Sciatic nerve (tissue), 2 donors: ENCODE measurements around the gene SYAP1. TPM values are rescaled to one million over a fixed set of nuclear protein-coding genes. Genes with fewer than 3 reads are reported as not detected.
"Not testable (repeated sequence)": the region's sequence is repeated elsewhere in the genome, so short reads cannot be mapped to it uniquely, and the experiment has no call there.

ENCODE experiments used
- ATAC-seq: fragments of 200-7000 bp; cut with Tn5 transposase; one replicate; pipeline ENCODE4 v1.9.1; 2020; ENCODE audit warnings: mild to moderate bottlenecking, moderate library complexity
- DNase-seq: peaks from one replicate; pipeline ENCODE4 v3.0.0-alpha.2; 2020; ENCODE audit warnings: low spot score
- intact Hi-C: fragments of 100-400 bp; cut with DNase I; formaldehyde crosslinking; loops from one replicate; pipeline ENCODE4 v1.14.2; 2022
- total RNA-seq: library from RNA; stranded (reverse); fragmentation: NEBNext Ultra II Directional; extraction: Animal tissue kit (Norgen Biotek cat#: 25700); gene quantifications from one replicate; pipeline ENCODE4 v1.2.1, GENCODE V29; 2021
- donor health status: DM: no; HTN: no; CAD: no.
- donor health status: DM: no; HTN: no; CAD: no.

SYAP1 gene
- total RNA-seq, 1 donor from 2014 or later, result 23.4 TPM

- DNase-seq, ATAC-seq, intact Hi-C loops: not testable (repeated sequence)
These were observed 3.0 kb upstream of the SYAP1 start for GRCh38 chrX:16716451-16716850.

GRCh38 chrX:16718824-16719333 lies 533 bp upstream of the SYAP1 start:
- intact Hi-C loops, result no loop called here
- no peak for DNase-seq
- ATAC-seq, result no peak

- DNase-seq, result no peak
- ATAC-seq, result no peak
- intact Hi-C loops, result no loop called here
These were observed 3.1 kb downstream of the SYAP1 start for GRCh38 chrX:16722481-16722880.

GRCh38 chrX:16725072-16725471 lies 5.7 kb downstream of the SYAP1 start:
- no peak for DNase-seq
- intact Hi-C loops, result no loop called here

GRCh38 chrX:16726347-16726988 lies 7.1 kb downstream of the SYAP1 start:
- DNase-seq, ATAC-seq, intact Hi-C loops: not testable (repeated sequence)

More at GRCh38 chrX:16725072-16725471, 5.7 kb downstream of the SYAP1 start:
- no peak for ATAC-seq

- ATAC-seq (no peak), DNase-seq (no peak)
- intact Hi-C loops, result no loop called here
These were observed 8.2 kb downstream of the SYAP1 start for GRCh38 chrX:16727637-16728036.

- no peak for ATAC-seq
- no peak for DNase-seq
- intact Hi-C loops, result no loop called here
These were observed 11.0 kb downstream of the SYAP1 start for GRCh38 chrX:16730450-16730849.

- ATAC-seq, result no peak
- DNase-seq, result no peak
- intact Hi-C loops, result no loop called here
These were observed 13.6 kb downstream of the SYAP1 start for GRCh38 chrX:16733013-16733412.

GRCh38 chrX:16737024-16737423 lies 17.6 kb downstream of the SYAP1 start:
- ATAC-seq, result no peak
- intact Hi-C loops, result no loop called here
- DNase-seq, result no peak

- intact Hi-C loops, result no loop called here
- no peak for DNase-seq
- no peak for ATAC-seq
These were observed 20.2 kb downstream of the SYAP1 start for GRCh38 chrX:16739574-16739973.

- DNase-seq, result no peak
- intact Hi-C loops, result no loop called here
- ATAC-seq, result no peak
These were observed 24.4 kb downstream of the SYAP1 start for GRCh38 chrX:16743604-16744325.

GRCh38 chrX:16745102-16745501 lies 25.7 kb downstream of the SYAP1 start:
- intact Hi-C loops, result no loop called here
- ATAC-seq (no peak), DNase-seq (no peak)

GRCh38 chrX:16745659-16746058 lies 26.2 kb downstream of the SYAP1 start:
- ATAC-seq (no peak), DNase-seq (no peak)
- intact Hi-C loops, result no loop called here

GRCh38 chrX:16748425-16748824 lies 29.0 kb downstream of the SYAP1 start:
- ATAC-seq (no peak), DNase-seq (no peak)
- intact Hi-C loops, result no loop called here

GRCh38 chrX:16750136-16750535 lies 30.7 kb downstream of the SYAP1 start:
- no peak for DNase-seq
- ATAC-seq, result no peak
- intact Hi-C loops, result no loop called here

GRCh38 chrX:16754019-16754418 lies 34.6 kb downstream of the SYAP1 start:
- no peak for ATAC-seq
- DNase-seq, result no peak
- intact Hi-C loops, result no loop called here

GRCh38 chrX:16756724-16757123 lies 37.3 kb downstream of the SYAP1 start:
- intact Hi-C loops, result no loop called here
- ATAC-seq (no peak), DNase-seq (no peak)

GRCh38 chrX:16761500-16761899 lies 42.1 kb downstream of the SYAP1 start:
- intact Hi-C loops, ATAC-seq, DNase-seq: not testable (repeated sequence)

GRCh38 chrX:16762579-16762978 lies 43.2 kb downstream of the SYAP1 start:
- ATAC-seq (no peak), DNase-seq (no peak)
- intact Hi-C loops, result no loop called here

GRCh38 chrX:16765594-16765993 lies 46.2 kb downstream of the SYAP1 start:
- no peak for ATAC-seq
- intact Hi-C loops, result no loop called here

More at GRCh38 chrX:16765594-16765993, 46.2 kb downstream of the SYAP1 start:
- no peak for DNase-seq
